AG09319 (cell line): Measurements from ENCODE around the gene LHX1.

Experiments
- DNase-seq: peaks from one replicate; pipeline ENCODE4 v3.0.0-alpha.2; 2010; ENCODE audit warnings: low read depth; ENCODE audit errors: extremely low read depth
- TF ChIP-seq, protein P1 (sequence below): IDR thresholded peaks from 2 replicates; pipeline ENCODE4 v1.5.1; 2011; ENCODE audit warnings: low read depth, mild to moderate bottlenecking, inconsistent platforms, low read length, moderate library complexity

LHX1 gene

DNA sequence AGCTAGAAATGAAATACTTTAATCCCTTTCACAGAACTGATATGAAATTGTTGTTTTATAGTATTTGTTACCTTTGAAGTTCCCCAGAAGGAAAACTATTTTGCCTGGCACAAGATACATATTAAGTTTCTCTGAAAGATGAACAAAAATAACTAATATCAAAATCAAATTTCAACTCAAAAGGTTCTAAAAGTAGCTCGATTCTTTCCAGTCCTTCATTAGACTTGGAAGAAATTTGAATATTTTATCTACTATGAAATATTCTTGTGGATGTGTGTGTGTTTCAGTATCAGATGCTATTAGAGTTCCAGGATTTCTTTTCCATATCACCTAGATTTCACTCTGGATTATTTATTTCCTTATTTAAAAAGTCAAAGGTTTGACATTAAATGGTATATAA lies 7.9 kb downstream of the LHX1 start:
- no peak for DNase-seq
- TF ChIP-seq, protein P1, sequence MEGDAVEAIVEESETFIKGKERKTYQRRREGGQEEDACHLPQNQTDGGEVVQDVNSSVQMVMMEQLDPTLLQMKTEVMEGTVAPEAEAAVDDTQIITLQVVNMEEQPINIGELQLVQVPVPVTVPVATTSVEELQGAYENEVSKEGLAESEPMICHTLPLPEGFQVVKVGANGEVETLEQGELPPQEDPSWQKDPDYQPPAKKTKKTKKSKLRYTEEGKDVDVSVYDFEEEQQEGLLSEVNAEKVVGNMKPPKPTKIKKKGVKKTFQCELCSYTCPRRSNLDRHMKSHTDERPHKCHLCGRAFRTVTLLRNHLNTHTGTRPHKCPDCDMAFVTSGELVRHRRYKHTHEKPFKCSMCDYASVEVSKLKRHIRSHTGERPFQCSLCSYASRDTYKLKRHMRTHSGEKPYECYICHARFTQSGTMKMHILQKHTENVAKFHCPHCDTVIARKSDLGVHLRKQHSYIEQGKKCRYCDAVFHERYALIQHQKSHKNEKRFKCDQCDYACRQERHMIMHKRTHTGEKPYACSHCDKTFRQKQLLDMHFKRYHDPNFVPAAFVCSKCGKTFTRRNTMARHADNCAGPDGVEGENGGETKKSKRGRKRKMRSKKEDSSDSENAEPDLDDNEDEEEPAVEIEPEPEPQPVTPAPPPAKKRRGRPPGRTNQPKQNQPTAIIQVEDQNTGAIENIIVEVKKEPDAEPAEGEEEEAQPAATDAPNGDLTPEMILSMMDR: no peak

- TF ChIP-seq, protein P1: no peak
- DNase-seq: no peak
Observed at GRCh38 chr17:36945959-36946725, 8.9 kb downstream of the LHX1 start.

DNA sequence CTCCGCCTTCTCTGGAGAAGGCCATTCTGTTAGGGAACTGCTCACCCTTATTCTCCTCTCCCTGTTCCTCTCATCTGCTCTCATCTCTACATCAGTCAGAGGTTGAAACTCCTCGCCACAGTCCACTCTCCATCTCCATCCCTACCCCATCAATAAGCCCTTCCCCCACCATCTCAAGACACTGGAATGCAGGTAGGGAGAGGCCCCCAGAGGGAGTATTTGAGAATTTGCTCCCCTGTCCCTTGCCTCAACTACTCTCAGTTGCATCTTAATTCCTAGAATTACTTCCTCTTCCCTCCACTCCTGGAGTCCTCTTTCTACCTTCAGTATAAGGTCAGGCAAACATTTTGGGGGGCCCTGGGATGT lies 9.4 kb downstream of the LHX1 start:
- TF ChIP-seq, protein P1: no peak

DNA sequence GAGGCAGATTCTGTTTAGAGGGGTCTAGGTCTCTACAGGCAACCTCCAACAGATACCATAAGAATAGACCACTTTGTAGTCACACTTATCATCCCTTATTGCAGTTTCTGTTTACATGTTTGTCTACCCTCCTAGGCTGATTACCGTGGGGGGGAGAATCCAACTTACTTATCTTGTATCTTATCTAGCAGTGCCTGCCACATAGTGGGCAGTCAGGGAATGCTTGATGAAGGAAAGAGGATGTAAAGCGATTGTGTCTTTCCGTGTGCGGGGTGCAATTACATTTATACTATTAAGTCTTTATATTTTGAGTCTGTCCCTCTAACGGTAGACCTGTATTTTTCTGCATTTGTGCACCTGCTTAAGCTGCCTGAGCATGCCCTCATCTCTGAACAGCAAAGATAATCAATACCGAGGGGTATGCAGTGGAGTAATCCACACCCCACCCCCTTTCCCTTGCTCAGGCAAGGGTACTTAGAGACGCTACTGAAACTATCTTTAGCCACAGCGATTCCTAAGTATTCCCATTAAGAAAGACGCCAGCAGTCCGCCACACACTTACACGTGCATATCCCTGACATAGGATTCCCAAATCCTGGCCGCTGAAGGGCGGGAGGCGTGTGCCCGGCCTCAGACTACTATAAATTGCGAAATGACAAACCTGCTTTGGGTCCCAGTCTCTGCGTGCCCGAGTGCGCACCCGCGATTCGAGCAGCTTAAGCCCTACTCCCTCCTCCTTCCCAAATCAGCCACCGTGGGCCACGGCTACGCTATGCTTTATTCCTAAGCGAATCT lies 10.8 kb downstream of the LHX1 start:
- DNase-seq: no peak
- TF ChIP-seq, protein P1: no peak

More for the DNA sequence above, 9.4 kb downstream of the LHX1 start:
- no peak for DNase-seq

DNA sequence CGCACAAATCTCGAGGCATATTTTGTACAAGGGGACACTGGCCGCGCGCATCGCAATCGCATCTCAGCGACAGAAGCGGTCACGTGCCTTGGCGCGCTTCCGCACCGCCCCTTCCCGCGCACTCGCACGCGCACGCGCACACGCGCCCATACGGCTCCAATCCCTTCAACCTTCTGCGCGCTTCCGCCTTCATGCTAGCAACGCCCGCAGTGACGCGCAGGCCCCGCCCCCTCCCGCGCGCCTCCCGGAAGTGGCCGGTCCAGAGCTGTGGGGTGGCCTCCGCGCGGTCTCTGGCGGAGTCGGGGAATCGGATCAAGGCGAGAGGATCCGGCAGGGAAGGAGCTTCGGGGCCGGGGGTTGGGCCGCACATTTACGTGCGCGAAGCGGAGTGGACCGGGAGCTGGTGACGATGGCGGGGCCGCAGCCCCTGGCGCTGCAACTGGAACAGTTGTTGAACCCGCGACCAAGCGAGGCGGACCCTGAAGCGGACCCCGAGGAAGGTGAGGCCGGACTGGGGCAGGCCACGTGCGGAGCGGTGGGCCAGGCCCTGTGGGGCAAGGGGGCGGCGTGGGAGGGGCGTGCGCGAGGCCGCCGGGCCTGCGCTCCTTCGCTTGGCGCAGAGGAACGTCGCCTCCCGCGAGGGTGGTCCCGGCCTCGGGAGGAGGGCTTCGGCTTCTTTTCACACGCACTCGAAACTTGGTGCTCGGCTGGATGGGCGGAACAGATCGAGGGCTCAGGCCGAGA lies 11.6 kb downstream of the LHX1 start, which contains the start of gene AATF:
AATF (plus strand) TSS at position 238 of the 744 bp plus-strand sequence; CDS start at position 410, 172 bp downstream.
- peak; percentile 85 for DNase-seq

GRCh38 chr17:36949461-36949927 lies 12.2 kb downstream of the LHX1 start:
- TF ChIP-seq, protein P1: no peak
- no peak for DNase-seq

More for the DNA sequence above, 11.6 kb downstream of the LHX1 start, which contains the start of gene AATF:
- TF ChIP-seq, protein P1: no peak
